ENCODE data around the gene CUZD1.

DNA sequence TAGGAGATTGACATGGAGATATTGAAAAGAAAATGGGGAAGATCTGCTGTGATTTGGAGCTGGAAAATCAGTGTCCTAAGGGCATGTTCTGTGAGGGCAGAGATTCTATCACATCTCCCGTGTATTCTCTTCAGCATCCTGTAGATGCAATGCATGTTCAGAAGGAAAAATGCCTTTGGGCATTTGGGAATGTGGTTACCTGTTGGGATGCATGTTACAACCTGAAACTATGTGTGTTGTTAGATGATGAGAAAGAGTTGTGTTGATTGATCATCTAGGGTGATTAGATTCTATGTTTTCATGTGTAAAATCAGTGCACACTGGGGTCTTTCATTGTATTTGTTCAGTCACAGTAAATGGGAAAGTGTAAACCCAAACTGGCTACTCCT, 14.7 kb downstream of the CUZD1 start:
- TF ChIP-seq, protein P1, sequence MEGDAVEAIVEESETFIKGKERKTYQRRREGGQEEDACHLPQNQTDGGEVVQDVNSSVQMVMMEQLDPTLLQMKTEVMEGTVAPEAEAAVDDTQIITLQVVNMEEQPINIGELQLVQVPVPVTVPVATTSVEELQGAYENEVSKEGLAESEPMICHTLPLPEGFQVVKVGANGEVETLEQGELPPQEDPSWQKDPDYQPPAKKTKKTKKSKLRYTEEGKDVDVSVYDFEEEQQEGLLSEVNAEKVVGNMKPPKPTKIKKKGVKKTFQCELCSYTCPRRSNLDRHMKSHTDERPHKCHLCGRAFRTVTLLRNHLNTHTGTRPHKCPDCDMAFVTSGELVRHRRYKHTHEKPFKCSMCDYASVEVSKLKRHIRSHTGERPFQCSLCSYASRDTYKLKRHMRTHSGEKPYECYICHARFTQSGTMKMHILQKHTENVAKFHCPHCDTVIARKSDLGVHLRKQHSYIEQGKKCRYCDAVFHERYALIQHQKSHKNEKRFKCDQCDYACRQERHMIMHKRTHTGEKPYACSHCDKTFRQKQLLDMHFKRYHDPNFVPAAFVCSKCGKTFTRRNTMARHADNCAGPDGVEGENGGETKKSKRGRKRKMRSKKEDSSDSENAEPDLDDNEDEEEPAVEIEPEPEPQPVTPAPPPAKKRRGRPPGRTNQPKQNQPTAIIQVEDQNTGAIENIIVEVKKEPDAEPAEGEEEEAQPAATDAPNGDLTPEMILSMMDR (IDR thresholded peaks at IDR 0.05), result no peak
- TF ChIP-seq POLR2A (IDR thresholded peaks at IDR 0.05; ENCODE audit: low read depth), result no peak
- no peak for TF ChIP-seq POLR2AphosphoS5 (IDR thresholded peaks at IDR 0.05)
- TF ChIP-seq EP300 (IDR thresholded peaks at IDR 0.05), result no peak

Data from esophagus muscularis mucosa (tissue), 4 donors.